ENCODE results near the gene CARS1. TPM values are rescaled to one million over a fixed set of nuclear protein-coding genes. Genes with fewer than 3 reads are reported as not detected.
A peak's percentile ranks its signal among the peaks of the same experiment; 100 is the strongest.

The CARS1 gene
- total and polyA plus RNA-seq, 2 of the 4 experiments (the other 2 are of a cell fraction), result 72.7 to 78.3 TPM

- ChIA-PET POLR2A (ENCODE audit: unreplicated experiment) (no interaction called here), CTCF (interaction anchor here (0.6 to 1.1 kb wide), 2 partner anchors 14 to 35 kb away, joined by 3 to 4 read pairs; no protein-coding TSS in a partner anchor)
- Histone ChIP-seq H3K9me3 (ENCODE audit: control insufficient read depth, insufficient read depth, low read length) (no peaks in the 10 kb centered on the region), H2BK20ac (ENCODE audit: low read depth, low read length) (no peak overlapping the region), H3K27me3 (ENCODE audit: control insufficient read depth, insufficient read depth, low read length) (no peaks in the 10 kb centered on the region), H3K4ac (ENCODE audit: low read depth, low read length) (no peak overlapping the region), H3K18ac (ENCODE audit: low read depth, low read length) (no peak overlapping the region), H3K36me3 (ENCODE audit: control insufficient read depth, insufficient read depth, low read length) (peaks cover 4% of the 10 kb centered on the region), H2BK120ac (ENCODE audit: low read depth, low read length) (no peak overlapping the region), H3K9me1 (ENCODE audit: insufficient read depth, low read length) (0 out of 2 replicates have a peak, but pooled peaks cover 6% of the 10 kb centered on the region), H4K8ac (ENCODE audit: low read depth in 2 of 2, low read length in 2 of 2) (no peak overlapping the region), H2BK15ac (ENCODE audit: low read depth, low read length) (no peak overlapping the region), H2AK9ac (replicated peaks; ENCODE audit: low read depth, low read length, poor library complexity) (no peak overlapping the region), H3K14ac (replicated peaks; ENCODE audit: low read depth, low read length) (no peak overlapping the region), H3K79me1 (ENCODE audit: low read depth in 1 of 2, low read length in 2 of 2) (peaks cover 0 to 18% of the 10 kb centered on the region in 2 experiments; a peak in 2 of 4 replicates), H4K20me1 (ENCODE audit: insufficient read depth, low read length) (peaks cover 69% of the 10 kb centered on the region), H3K4me1 (ENCODE audit: control insufficient read depth, insufficient read depth, low read length) (peaks cover 10% of the 10 kb centered on the region), H2BK5ac (ENCODE audit: low read depth, low read length, poor library complexity, severe bottlenecking) (peak overlapping the region; percentile 4), H3K4me3 (ENCODE audit: insufficient read depth, low read depth, low read length) (peak overlapping the region; percentile 9; the same call in 1 of the 2 replicates), H2AFZ (replicated peaks; ENCODE audit: low read length, poor library complexity) (no peak overlapping the region), H3K23ac (ENCODE audit: low read depth, low read length) (peak overlapping the region; percentile 46), H3K9ac (ENCODE audit: low read depth, low read length) (peak overlapping the region; percentile 46; the same call in 1 of the 2 replicates), H3K4me2 (ENCODE audit: low read depth, low read length) (peak overlapping the region; percentile 88), H3K27ac (ENCODE audit: insufficient read depth, low read length) (peak overlapping the region; percentile 28; the same call in 1 of the 2 replicates), H2AK5ac (ENCODE audit: low read depth, low read length) (no peak overlapping the region), H3K56ac (ENCODE audit: extremely low read depth, insufficient read depth, low read length) (no peak overlapping the region), H4K91ac (ENCODE audit: insufficient read depth, low read depth, low read length) (no peak overlapping the region), H4K5ac (ENCODE audit: low read depth, low read length) (no peak overlapping the region)
- dilution Hi-C loops (cut with HindIII; ENCODE audit: low sequenced_read_pairs, unreplicated experiment), result no loop called here
- peak; percentile 33 for DNase-seq
- ATAC-seq (ENCODE audit: low read depth), result no peak
- 30% methylated on average over 4 of the region's 4 CpGs; no CpG with 5 or more reads in 1 of the 2 experiments for WGBS, 2 experiments (ENCODE audit: extremely low coverage in 2 of 2, insufficient read length in 1 of 2)
- intact Hi-C loops (cut with micrococcal nuclease), result no loop called here
- no TSS peak for BruUV-seq (replicated peaks)
- in situ Hi-C loops (cut with MboI; ENCODE audit: low sequenced_read_pairs), result no loop called here
- TF ChIP-seq, protein P1, sequence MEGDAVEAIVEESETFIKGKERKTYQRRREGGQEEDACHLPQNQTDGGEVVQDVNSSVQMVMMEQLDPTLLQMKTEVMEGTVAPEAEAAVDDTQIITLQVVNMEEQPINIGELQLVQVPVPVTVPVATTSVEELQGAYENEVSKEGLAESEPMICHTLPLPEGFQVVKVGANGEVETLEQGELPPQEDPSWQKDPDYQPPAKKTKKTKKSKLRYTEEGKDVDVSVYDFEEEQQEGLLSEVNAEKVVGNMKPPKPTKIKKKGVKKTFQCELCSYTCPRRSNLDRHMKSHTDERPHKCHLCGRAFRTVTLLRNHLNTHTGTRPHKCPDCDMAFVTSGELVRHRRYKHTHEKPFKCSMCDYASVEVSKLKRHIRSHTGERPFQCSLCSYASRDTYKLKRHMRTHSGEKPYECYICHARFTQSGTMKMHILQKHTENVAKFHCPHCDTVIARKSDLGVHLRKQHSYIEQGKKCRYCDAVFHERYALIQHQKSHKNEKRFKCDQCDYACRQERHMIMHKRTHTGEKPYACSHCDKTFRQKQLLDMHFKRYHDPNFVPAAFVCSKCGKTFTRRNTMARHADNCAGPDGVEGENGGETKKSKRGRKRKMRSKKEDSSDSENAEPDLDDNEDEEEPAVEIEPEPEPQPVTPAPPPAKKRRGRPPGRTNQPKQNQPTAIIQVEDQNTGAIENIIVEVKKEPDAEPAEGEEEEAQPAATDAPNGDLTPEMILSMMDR (conservative IDR thresholded peaks at IDR 0.05; ENCODE audit: low read depth, low read length), result no peak
- TF ChIP-seq RAD21 (IDR thresholded peaks at IDR 0.05; ENCODE audit: low read length) (no peak), CEBPB (IDR thresholded peaks at IDR 0.05; ENCODE audit: low read depth, low read length) (no peak), POLR2A (IDR thresholded peaks at IDR 0.05; ENCODE audit: low read depth, low read length) (no peak), RFX5 (IDR thresholded peaks at IDR 0.05; ENCODE audit: low read depth, low read length) (no peak), RCOR1 (IDR thresholded peaks at IDR 0.05; ENCODE audit: insufficient replicate concordance, low read length) (no peak), ELK1 (IDR thresholded peaks at IDR 0.05; ENCODE audit: borderline replicate concordance, low read depth, low read length) (no peak)
Measured at GRCh38 chr11:2989006-2989405, 68.2 kb downstream of the CARS1 start.

All from IMR-90 (cell line).